ENCODE results near the gene SMG6. TPM values are rescaled to one million over a fixed set of nuclear protein-coding genes. Genes with fewer than 3 reads are reported as not detected.

Gene SMG6
- total RNA-seq, 1 donor from 2014 or later = 39.7 TPM

GRCh38 chr17:2279707-2280106, 23.9 kb downstream of the SMG6 start:
- Histone ChIP-seq H3K4me3 (ENCODE audit: insufficient read depth, low read depth, low read length) (no peak overlapping the region), H3K27me3 (ENCODE audit: insufficient read depth, low read length) (no peaks in the 10 kb centered on the region), H3K4me2 (ENCODE audit: low read length) (no peak overlapping the region), H3K27ac (ENCODE audit: low read depth, low read length) (no peak overlapping the region), H3K9me3 (ENCODE audit: insufficient read depth, low read depth, low read length) (no peaks in the 10 kb centered on the region), H3K36me3 (ENCODE audit: insufficient read depth, low read length) (peaks cover 37% of the 10 kb centered on the region), H3K79me2 (ENCODE audit: insufficient read depth, low read length) (no peaks in the 10 kb centered on the region), H2AFZ (ENCODE audit: low read depth, low read length) (no peak overlapping the region), H3K4me1 (ENCODE audit: insufficient read depth, low read length) (peaks cover 5% of the 10 kb centered on the region), H4K20me1 (ENCODE audit: insufficient read depth, low read length) (no peaks in the 10 kb centered on the region), H3K9ac (ENCODE audit: low read length) (no peak overlapping the region)
- Mint-ChIP-seq H3K27ac (ENCODE audit: unreplicated experiment) (no peak overlapping the region), H3K36me3 (ENCODE audit: low read depth, unreplicated experiment) (peaks cover 34% of the 10 kb centered on the region), H3K4me3 (ENCODE audit: unreplicated experiment) (no peak overlapping the region), H3K27me3 (ENCODE audit: low read depth, unreplicated experiment) (no peaks in the 10 kb centered on the region), H3K4me1 (ENCODE audit: low read depth, unreplicated experiment) (peaks cover 20% of the 10 kb centered on the region), H3K9me3 (ENCODE audit: unreplicated experiment) (no peaks in the 10 kb centered on the region)
- FAIRE-seq = no peak
- TF ChIP-seq CTCF (IDR thresholded peaks at IDR 0.05; ENCODE audit: insufficient read depth, low read depth, low read length) (no peak), EZH2 (IDR thresholded peaks at IDR 0.05; ENCODE audit: insufficient read depth, low read length) (no peak)
- no peak for DNase-seq (ENCODE audit: low read depth)

GRCh38 chr17:2277429-2278170, 26.0 kb downstream of the SMG6 start:
- DNase-seq (ENCODE audit: low read depth) (no peak), FAIRE-seq (no peak)
- TF ChIP-seq EZH2 (IDR thresholded peaks at IDR 0.05; ENCODE audit: insufficient read depth, low read length) = no peak
- TF ChIP-seq CTCF (IDR thresholded peaks at IDR 0.05; ENCODE audit: insufficient read depth, low read depth, low read length) = no peak
- no peak overlapping the region for H3K4me2 ChIP-seq (ENCODE audit: low read length)
- no peaks in the 10 kb centered on the region for H3K79me2 ChIP-seq (ENCODE audit: insufficient read depth, low read length)
- no peak overlapping the region for H3K9ac ChIP-seq (ENCODE audit: low read length)
- no peak overlapping the region for H3K27ac ChIP-seq (ENCODE audit: low read depth, low read length)
- H3K27me3 Mint-ChIP-seq (ENCODE audit: low read depth, unreplicated experiment) = no peaks in the 10 kb centered on the region
- no peak overlapping the region for H3K4me3 ChIP-seq (ENCODE audit: insufficient read depth, low read depth, low read length)
- H3K4me1 Mint-ChIP-seq (ENCODE audit: low read depth, unreplicated experiment) = peaks cover 7% of the 10 kb centered on the region
- no peaks in the 10 kb centered on the region for H3K9me3 Mint-ChIP-seq (ENCODE audit: unreplicated experiment)
- peaks cover 32% of the 10 kb centered on the region for H3K36me3 Mint-ChIP-seq (ENCODE audit: low read depth, unreplicated experiment)
- H3K27ac Mint-ChIP-seq (ENCODE audit: unreplicated experiment) = no peak overlapping the region
- no peak overlapping the region for H2AFZ ChIP-seq (ENCODE audit: low read depth, low read length)
- no peaks in the 10 kb centered on the region for H3K27me3 ChIP-seq (ENCODE audit: insufficient read depth, low read length)
- no peak overlapping the region for H3K4me3 Mint-ChIP-seq (ENCODE audit: unreplicated experiment)
- peaks cover 40% of the 10 kb centered on the region for H3K36me3 ChIP-seq (ENCODE audit: insufficient read depth, low read length)
- no peaks in the 10 kb centered on the region for H3K4me1 ChIP-seq (ENCODE audit: insufficient read depth, low read length)
- H4K20me1 ChIP-seq (ENCODE audit: insufficient read depth, low read length) = no peaks in the 10 kb centered on the region
- no peaks in the 10 kb centered on the region for H3K9me3 ChIP-seq (ENCODE audit: insufficient read depth, low read depth, low read length)

- Mint-ChIP-seq H3K27ac (ENCODE audit: unreplicated experiment) (no peak overlapping the region), H3K36me3 (ENCODE audit: low read depth, unreplicated experiment) (peaks cover 30% of the 10 kb centered on the region), H3K9me3 (ENCODE audit: unreplicated experiment) (no peaks in the 10 kb centered on the region), H3K4me3 (ENCODE audit: unreplicated experiment) (no peak overlapping the region), H3K4me1 (ENCODE audit: low read depth, unreplicated experiment) (no peaks in the 10 kb centered on the region), H3K27me3 (ENCODE audit: low read depth, unreplicated experiment) (no peaks in the 10 kb centered on the region)
- Histone ChIP-seq H4K20me1 (ENCODE audit: insufficient read depth, low read length) (no peaks in the 10 kb centered on the region), H3K4me2 (ENCODE audit: low read length) (no peak overlapping the region), H2AFZ (ENCODE audit: low read depth, low read length) (no peak overlapping the region), H3K9ac (ENCODE audit: low read length) (no peak overlapping the region), H3K36me3 (ENCODE audit: insufficient read depth, low read length) (peaks cover 30% of the 10 kb centered on the region), H3K9me3 (ENCODE audit: insufficient read depth, low read depth, low read length) (no peaks in the 10 kb centered on the region), H3K4me1 (ENCODE audit: insufficient read depth, low read length) (no peaks in the 10 kb centered on the region), H3K79me2 (ENCODE audit: insufficient read depth, low read length) (no peaks in the 10 kb centered on the region), H3K4me3 (ENCODE audit: insufficient read depth, low read depth, low read length) (no peak overlapping the region), H3K27me3 (ENCODE audit: insufficient read depth, low read length) (no peaks in the 10 kb centered on the region), H3K27ac (ENCODE audit: low read depth, low read length) (no peak overlapping the region)
- FAIRE-seq (no peak), DNase-seq (ENCODE audit: low read depth) (no peak)
- TF ChIP-seq EZH2 (IDR thresholded peaks at IDR 0.05; ENCODE audit: insufficient read depth, low read length) = no peak
- no peak for TF ChIP-seq CTCF (IDR thresholded peaks at IDR 0.05; ENCODE audit: insufficient read depth, low read depth, low read length)
These were observed 27.9 kb downstream of the SMG6 start for GRCh38 chr17:2275722-2276121.

Data from astrocyte (in vitro differentiated cells and primary cell).